Islet precursor cell (in vitro differentiated cells): ENCODE results near the gene ITPR1.
"Not testable (repeated sequence)": the region's sequence is repeated elsewhere in the genome, so short reads cannot be mapped to it uniquely, and the experiment has no call there.

Source experiments
- DNase-seq: peaks from one replicate; pipeline ENCODE4 v3.0.0-alpha.2; 2018

The ITPR1 gene

DNA sequence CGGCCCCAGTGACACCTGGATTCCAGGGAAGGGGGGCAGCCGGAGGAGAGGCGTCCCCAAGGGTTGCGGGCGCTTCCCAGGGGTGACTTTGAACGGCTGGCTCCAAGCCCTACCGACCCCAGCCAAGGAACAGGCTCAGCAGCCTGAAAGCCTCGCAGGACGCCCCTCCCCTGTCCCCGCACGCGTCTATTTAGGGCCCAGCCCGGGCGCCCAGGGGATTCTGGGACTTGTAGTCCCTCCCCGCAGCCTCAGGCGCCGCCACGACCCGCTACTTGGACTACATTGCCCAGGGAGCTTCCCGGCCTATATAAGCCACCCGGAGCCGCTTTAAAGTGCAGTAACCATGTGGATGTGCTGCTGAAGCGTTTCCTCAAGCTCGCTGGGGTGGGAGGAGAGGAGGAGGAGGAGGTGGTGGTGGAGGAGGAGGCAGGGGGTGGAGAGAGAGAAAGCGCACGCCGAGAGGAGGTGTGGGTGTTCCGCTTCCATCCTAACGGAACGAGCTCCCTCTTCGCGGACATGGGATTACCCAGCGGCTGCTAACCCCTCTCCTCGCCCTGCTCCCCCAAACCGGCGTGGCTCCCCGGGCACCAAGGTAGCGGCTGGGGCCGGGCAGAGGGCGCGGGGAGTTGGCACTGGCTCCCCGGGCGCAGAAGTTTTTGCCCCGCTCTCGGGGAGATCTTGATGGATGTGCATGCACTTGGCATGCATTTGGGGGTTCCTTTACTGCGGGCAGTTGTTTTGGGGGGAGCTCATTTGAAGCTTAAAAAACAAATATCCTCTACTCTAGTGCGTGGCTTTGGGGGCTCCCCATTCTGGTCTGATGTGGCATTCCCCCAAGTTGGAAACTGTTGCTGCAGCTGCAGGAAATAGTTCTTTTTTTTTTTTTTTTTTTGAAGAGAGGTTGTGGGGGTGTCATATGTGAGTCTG is at the start of gene ITPR1:
ITPR1 (plus strand) TSS at position 335 of the 927 bp plus-strand sequence. CDS start 23,144 bp downstream, outside the sequence.
- peak; percentile 100 for DNase-seq

DNA sequence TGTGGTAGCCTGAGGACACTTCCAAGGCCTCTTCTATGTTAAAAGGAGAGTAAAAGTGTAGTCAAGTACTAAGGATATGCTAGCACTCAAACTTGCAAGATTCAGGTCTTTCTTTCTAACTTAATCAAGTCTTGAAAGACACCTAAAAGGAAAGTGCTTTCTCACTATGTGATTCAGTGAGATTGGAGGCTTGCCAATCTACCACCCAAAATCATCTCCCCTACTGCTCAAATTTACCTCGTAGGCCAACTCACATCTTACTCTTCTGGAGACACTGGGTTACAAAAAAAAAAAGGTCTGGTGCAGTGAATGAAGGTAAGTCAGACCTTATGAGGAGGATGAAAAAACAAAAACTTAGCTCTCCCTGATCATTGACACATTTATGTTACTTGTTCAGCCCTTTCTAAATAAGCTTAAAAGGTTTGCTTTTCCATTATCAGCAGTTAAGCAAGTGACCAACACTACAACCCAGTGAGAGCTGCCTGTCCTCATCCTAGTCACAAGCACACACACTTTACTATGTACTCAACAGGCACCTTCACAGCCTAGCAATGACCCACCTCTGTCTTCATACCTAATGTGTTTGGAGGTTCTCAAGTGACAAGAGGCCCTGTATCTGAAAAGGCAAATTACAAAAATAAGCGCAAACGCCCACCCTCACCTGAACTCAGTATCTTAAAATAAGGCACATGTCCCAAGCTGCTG is 45.7 kb upstream of the ITPR1 start:
- no peak for DNase-seq

- no peak for DNase-seq
Observed at GRCh38 chr3:4448187-4448586, 45.0 kb upstream of the ITPR1 start.

DNA sequence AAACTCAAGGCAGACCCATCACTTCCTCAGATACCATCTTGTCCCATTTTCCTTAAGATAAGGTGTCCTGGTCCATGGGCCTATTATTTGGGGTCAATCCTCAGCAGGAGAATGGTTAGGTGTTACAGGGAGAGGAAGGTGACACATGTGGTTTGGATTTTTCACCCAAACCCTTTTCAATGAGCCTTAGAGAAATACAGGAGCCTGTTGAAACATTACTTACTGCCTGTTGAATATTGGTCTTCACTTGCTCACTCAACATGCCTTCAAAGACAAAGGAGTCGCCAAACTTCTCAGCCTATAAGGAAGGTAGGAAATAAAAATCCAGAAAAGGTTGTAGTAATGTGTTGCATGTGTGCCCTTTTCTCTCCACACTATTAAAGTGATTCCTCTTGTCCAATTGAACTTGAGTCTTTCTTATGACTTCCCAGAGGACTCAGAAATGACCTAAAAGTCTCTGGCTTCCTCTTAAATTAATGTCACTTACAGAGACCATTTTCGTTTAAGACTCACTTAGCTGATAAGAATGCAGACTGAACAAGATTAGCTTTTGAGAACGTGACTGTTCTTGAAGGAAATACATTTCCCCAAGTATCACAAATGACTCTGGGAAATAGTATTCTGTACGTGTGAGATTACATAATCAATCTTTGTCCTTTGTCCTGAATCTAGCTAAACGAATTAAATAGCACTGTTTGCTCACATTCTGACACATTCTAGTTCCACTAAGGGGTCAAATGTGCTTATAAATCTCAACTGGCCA is 43.9 kb upstream of the ITPR1 start:
- DNase-seq, result no peak

DNA sequence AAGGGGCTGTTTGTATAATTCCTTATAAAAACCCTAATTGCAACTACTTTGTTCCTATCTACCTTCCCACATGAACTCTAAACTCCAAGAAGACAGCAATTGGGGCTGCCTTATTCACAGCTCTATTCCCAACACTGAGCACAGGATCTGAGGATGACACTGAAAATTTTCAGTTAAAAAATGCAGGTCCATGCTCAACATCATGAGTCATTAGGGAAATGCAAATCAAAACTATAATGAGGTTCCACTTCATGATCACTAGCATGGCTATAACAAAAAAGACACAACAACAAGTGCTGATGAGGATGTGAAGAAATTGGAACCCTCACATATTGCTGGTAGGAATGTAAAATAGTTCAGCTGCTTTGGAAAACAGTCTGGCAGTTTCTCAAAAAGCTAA is 39.0 kb upstream of the ITPR1 start:
- DNase-seq, result no peak

DNA sequence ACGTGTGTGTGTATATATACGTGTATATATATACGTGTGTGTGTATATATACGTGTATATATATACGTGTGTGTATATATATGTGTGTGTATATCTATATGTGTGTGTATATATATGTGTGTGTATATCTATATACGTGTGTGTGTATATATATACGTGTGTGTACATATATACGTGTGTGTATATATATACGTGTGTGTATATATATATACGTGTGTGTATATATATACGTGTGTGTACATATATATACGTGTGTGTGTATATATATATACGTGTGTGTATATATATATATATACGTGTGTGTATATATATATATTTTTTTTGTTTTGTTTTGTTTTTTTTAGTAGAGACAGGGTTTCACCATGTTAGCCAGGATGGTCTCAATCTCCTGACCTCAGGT is 36.4 kb upstream of the ITPR1 start:
- not testable (repeated sequence) for DNase-seq

GRCh38 chr3:4458961-4459360 is 34.2 kb upstream of the ITPR1 start:
- DNase-seq, result no peak

DNA sequence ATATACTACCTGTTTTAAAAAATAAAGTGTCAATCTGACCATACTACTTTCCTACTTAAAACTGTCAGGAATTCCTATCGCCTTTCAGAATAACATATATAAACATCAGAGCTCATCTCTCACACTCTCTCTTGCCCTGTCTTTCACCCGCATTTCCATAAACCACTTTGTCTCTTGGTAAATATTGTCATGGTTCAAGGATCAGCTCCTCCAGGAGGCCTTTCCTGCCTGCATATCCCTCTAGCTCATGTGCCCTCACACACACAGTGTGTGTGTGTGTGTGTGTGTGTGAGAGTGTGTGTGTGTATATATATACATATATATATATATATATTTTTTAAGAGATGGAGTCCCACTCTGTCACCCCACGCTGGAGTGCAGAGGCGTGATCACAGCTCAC is 32.8 kb upstream of the ITPR1 start:
- no peak for DNase-seq

- DNase-seq, result no peak
Observed at GRCh38 chr3:4461468-4462090, 31.6 kb upstream of the ITPR1 start.

DNA sequence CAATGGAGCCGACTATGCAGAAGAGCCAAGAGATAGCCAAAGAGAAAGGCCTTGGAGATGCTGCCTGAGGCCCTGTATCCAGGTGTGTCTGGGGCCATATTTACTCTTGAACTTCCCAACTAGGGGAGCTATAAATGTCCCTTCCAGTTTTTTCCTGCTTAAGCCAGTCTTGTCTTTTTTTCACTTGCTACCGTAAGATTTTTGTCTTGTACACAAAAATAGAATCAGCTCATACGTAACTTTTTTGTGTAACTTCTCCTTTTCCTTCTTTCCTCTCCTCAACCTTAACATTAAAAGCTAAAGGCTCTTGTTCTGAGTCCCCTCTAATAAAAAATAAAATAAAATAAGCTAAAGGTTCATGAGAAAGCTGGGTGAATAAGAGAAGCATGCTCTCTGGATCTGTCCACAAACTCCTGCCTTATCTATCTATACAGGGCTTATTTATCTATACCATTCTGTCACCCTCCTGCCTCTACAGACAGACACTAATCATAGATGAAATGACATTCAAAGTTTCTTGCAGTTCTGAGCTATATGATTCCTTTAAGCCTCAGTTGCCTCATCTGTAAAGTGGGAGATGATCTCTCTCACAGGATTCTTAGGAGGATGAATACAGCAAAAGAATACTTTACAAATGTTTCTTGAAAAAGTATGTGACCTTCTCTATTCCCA is 30.6 kb upstream of the ITPR1 start:
- no peak for DNase-seq

DNA sequence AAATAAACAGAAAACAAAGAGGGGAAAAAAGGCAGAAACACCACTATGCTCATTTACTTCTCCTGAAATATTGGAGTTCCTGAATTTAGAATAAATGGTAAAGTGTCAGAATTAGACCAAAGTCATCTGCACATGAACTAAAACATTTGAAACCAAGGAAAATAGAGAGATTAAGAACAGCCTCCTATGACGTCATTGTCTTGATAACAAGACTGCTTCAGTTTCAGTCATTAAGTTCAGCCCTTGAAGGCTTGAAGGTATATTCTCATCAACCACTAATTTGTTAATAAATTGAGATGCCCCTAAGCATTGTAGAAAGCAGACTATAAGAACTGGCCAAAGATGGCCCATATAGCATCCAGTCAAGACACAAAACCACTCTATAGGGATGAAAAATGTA is 28.6 kb upstream of the ITPR1 start:
- no peak for DNase-seq

DNA sequence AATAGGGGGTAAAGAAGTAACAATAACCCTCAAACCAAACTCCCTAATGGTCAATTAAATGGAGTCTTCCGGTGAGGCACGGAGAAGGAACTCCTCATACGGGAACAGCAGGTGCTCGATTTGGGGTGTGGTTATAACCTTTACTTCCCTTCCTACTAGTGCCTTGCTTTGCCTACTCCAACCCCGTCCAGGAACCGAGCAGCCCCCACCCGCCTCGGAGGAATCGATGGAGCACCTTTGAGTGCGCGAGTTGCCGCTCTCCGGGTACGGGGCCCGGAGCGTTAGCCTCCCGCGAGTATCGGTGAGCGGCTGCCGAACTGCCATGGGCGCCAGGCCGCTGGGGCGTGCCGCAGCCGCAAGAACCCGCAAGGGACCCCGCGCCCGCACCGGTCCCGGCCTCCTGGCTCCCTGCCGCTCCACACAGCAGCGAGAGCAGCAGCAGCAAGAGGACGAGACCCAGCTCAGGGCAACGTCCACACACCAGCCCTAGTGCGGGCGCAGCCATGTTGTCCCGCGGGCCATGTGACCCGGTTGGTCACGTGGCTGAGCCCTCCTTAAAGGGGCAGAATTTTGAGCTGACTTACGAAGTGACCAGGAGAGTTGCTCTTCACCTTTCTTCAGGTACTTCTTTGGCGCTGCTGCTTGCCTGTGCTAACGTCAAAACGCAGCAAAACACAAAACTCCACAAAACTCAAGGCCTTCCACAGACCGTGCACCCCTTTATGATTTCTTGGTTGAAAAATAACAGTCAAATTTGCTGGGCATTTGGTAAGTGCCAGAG is 26.2 kb upstream of the ITPR1 start, which contains the start of gene SUMF1:
SUMF1 (minus strand) TSS at position 529 of the 781 bp plus-strand sequence; CDS start at position 505, 24 bp downstream.
- peak; percentile 86 for DNase-seq

- DNase-seq, result no peak
Observed at GRCh38 chr3:4467522-4467867, 25.7 kb upstream of the ITPR1 start.

DNA sequence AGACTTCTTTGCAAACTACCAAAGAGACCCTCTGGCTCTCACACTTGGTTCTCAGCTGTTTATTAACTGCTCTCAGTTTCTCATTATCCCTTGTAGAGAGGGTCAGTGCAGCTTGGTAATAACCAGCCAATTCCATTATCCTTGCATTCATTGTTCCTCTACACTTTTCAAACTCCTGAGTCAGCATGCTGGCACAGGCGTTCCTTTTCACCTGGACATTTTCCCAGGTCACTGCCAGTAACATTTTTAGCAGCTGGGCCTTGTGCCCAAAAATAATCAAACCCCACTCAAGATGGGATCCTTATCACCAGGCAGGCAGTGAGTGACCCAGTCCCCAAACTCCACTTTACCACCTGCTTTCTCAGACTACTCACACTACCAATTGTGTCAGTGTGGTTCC is 21.2 kb upstream of the ITPR1 start:
- DNase-seq, result no peak

GRCh38 chr3:4472312-4472711 is 20.8 kb upstream of the ITPR1 start:
- no peak for DNase-seq

DNA sequence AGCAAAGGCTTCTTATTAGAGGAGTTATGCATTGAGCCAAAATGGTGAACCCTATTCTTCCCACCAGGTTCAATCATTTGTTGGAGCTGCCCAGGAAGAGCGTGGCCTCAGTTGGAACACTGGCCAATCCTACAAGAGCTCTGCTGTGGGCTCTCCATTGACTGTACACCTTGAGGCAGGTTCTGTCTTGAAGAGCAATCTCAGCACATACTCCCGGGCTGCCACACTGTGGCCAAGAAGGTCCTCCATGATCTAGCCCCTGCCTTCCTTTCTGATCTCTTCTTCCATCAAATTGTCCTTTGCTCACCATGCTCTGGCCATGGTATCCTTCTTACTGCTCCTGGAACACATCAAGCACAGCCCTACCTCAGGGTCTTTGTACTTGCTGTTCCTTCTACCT is 20.4 kb upstream of the ITPR1 start:
- DNase-seq, result no peak

GRCh38 chr3:4474683-4475490 is 18.3 kb upstream of the ITPR1 start:
- no peak for DNase-seq

GRCh38 chr3:4475804-4476203 is 17.3 kb upstream of the ITPR1 start:
- DNase-seq, result no peak

DNA sequence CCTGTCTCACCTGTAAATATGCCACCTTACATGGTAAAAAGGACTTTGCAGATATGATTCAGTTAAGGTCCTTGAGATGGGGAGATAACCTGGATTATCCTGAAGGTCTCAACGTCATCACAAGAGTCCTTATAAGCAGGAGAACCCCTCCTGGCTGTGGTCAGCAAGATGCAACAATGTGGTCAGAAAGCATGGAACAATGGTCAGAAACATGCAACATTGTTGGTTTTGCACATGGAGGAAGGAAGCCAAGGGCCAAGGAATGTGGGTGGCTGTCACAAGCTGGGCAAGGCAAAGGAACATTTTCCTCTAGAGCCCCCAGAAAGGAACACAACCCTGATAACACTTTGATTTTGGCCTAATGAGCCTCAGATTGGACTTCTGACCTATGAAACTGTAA is 16.7 kb upstream of the ITPR1 start:
- DNase-seq, result no peak

DNA sequence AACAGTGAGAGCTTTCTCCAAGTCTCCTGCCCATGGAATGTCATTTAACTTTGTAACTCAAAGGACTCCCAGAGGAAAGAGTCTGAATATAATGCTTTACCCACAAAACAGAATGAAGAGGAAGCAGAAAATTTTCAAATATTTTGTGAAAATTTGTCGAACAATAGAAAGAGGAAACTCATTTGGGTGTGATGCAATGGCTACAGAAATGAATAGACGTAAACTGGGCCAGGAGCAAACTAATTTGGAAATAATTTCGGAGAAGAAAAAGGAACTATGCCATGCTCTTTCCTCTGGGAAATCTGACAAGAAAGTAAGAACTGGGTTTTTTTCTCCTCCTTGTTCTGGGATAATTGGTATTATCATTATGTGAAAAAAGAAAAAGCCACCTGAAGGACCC is 14.9 kb upstream of the ITPR1 start:
- no peak for DNase-seq

DNA sequence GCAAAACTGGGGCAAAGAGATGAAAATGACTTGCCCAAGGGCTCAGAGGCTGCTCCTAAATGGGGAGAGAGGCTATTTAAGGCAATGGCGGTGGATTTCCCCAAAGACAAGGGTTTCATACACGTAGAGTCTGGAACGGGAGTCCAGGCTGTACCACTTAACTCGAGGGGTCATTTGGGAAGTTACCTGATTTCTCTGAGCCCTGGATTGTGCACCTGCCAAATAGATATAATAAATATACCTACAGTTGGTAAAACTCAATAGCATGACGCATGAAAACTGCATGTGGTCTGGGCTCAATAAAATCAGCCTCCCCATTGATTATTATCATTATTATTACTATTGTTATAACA is 1.3 kb upstream of the ITPR1 start:
- no peak for DNase-seq
